ENCODE results near the gene CAPN12. TPM values are rescaled to one million over a fixed set of nuclear protein-coding genes. Genes with fewer than 3 reads are reported as not detected.

CAPN12 gene
- polyA plus RNA-seq, 3 donors: 1.8 TPM; not detected in 2

DNA sequence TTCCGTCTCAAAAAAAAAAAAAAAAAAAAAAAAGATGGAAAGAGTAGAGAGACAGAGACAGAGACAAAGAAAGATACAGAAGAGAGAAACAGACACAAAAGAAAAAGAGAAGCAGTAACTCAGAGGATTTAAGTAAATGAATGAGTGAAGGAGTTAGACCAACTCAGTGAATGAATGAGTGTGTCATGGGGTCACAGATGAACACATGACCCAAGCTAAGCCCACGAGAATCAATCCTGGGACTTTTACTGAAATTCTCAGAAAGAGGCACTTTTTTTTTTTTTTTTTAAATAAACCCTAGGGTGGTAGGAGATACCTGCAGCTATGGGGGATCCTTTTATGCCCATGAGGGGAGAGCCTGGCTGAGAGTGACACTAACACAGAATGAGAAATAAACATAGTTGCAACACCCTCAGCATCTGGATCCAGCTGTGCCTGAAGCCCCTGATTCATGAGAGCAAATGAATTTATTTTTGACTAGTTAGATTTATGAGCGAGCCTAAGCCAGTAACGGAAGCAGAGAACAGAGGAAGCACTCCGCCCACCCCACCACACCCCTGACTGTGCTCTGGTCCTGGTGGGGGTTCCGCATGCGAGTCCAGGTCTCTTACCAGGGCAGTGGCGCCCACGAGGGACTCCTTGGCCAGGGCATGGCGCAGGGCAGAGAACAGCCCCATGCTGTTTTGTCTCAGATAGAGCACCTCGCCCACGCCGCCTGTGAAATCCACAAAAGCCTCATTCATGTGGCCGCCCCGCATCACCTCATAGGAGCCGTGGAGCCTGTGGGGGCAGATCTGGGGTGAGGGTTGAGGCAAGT lies 4.6 kb downstream of the CAPN12 start:
- H3K4me3 ChIP-seq (replicated peaks in 1 of 3; ENCODE audit: low read depth in 2 of 3, low read length in 3 of 3): no peak overlapping the region
- no peak overlapping the region for H3K9ac ChIP-seq (ENCODE audit: insufficient read depth, low read length, poor library complexity, severe bottlenecking)
- H3K36me3 ChIP-seq (replicated peaks in 1 of 2; ENCODE audit: control insufficient read depth in 1 of 2, insufficient read depth in 2 of 2, low read length in 2 of 2): no peaks in the 10 kb centered on the region
- intact Hi-C loops (cut with micrococcal nuclease): loop anchor here in 1 of 2 donors (10.0 kb wide), 1 partner anchor 185 kb away; no protein-coding TSS in a partner anchor
- Mint-ChIP-seq H3K27me3 (ENCODE audit: low read depth in 3 of 3) (peaks cover 15 to 30% (median 15%) of the 10 kb centered on the region in 3 donors), H3K27ac (no peak overlapping the region), H3K4me1 (peaks cover 26% of the 10 kb centered on the region), H3K4me3 (no peak overlapping the region), H3K36me3 (peaks cover 0 to 3% of the 10 kb centered on the region in 2 donors), H3K9me3 (peaks cover 0 to 5% (median 1%) of the 10 kb centered on the region in 7 donors)
- peaks cover 0 to 13% of the 10 kb centered on the region in 2 donors for H3K27me3 ChIP-seq (ENCODE audit: control insufficient read depth in 2 of 2, insufficient read depth in 2 of 2, low read length in 2 of 2)
- no peak overlapping the region for H3K4me2 ChIP-seq (replicated peaks; ENCODE audit: extremely low read depth, low read length, poor library complexity, severe bottlenecking)
- H3K79me2 ChIP-seq (ENCODE audit: insufficient read depth, low read length): no peaks in the 10 kb centered on the region
- no peak for TF ChIP-seq CTCF (IDR thresholded peaks at IDR 0.05)
- no peak overlapping the region for H2AFZ ChIP-seq (ENCODE audit: insufficient read depth, low read depth, low read length, poor library complexity, severe bottlenecking)
- 89% methylated on average over 10 of the region's 16 CpGs for WGBS (ENCODE audit: insufficient coverage)
- peaks cover 22 to 34% of the 10 kb centered on the region in 2 donors for H3K4me1 ChIP-seq (ENCODE audit: control insufficient read depth in 1 of 2, insufficient read depth in 2 of 2, low read length in 2 of 2)
- H4K20me1 ChIP-seq (ENCODE audit: insufficient read depth, low read length): no peaks in the 10 kb centered on the region
- no peak overlapping the region for H3K27ac ChIP-seq (ENCODE audit: low read depth in 1 of 2, low read length in 2 of 2)
- DNase-seq: no peak
- no peaks in the 10 kb centered on the region for H3K9me3 ChIP-seq (replicated peaks in 1 of 2; ENCODE audit: control insufficient read depth in 1 of 2, insufficient read depth in 1 of 2, low read length in 2 of 2)

DNA sequence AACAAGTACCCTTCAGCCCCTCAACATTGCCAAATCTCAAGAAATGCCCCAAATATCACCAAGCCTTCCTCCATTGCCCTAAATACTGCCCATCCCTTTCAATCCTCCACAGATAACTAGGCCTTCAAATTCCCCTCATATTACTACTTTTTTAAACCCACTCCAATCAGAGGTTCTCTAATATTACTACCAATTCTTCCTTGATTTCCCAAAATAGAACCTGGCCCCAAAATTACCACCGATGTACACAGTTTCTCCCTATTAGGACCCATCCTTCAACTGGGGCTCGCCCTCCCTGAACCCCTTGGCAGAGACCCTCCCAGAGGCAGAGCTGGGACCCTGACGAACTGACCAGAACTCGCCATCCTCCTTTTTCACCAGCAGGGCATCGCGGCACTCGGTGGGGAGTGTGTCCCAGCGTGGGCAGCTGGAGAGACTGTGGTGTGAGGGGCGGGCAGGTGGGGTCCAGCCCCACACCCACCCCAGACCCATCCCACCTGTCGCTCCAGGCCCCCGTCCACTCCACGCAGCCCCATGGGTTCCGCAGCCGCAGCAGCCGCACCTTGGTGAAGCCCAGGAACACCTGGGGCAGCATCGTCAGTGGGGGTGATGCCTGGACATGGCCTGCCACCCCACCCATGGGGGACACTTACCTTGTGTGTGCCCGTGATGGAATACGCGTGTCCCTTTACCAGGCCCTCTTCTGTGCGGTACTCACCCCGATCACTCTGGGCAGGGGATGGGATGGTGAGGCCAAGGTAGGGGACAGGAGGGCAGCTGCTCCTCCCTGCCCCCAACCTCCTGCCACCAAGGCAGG lies 6.1 kb downstream of the CAPN12 start:
- peak in 1 of 3 donors; percentile 2 for DNase-seq
- peaks cover 41% of the 10 kb centered on the region for H3K4me1 Mint-ChIP-seq
- Histone ChIP-seq H3K4me1 (ENCODE audit: control insufficient read depth in 1 of 2, insufficient read depth in 2 of 2, low read length in 2 of 2) (peaks cover 36 to 49% of the 10 kb centered on the region in 2 donors), H2AFZ (ENCODE audit: insufficient read depth, low read depth, low read length, poor library complexity, severe bottlenecking) (no peak overlapping the region), H3K4me2 (replicated peaks; ENCODE audit: extremely low read depth, low read length, poor library complexity, severe bottlenecking) (no peak overlapping the region), H3K79me2 (ENCODE audit: insufficient read depth, low read length) (no peaks in the 10 kb centered on the region), H4K20me1 (ENCODE audit: insufficient read depth, low read length) (no peaks in the 10 kb centered on the region), H3K36me3 (replicated peaks in 1 of 2; ENCODE audit: control insufficient read depth in 1 of 2, insufficient read depth in 2 of 2, low read length in 2 of 2) (no peaks in the 10 kb centered on the region), H3K9ac (ENCODE audit: insufficient read depth, low read length, poor library complexity, severe bottlenecking) (no peak overlapping the region), H3K4me3 (replicated peaks in 1 of 3; ENCODE audit: low read depth in 2 of 3, low read length in 3 of 3) (no peak overlapping the region), H3K9me3 (replicated peaks in 1 of 2; ENCODE audit: control insufficient read depth in 1 of 2, insufficient read depth in 1 of 2, low read length in 2 of 2) (no peaks in the 10 kb centered on the region), H3K27ac (ENCODE audit: low read depth in 1 of 2, low read length in 2 of 2) (no peak overlapping the region), H3K27me3 (ENCODE audit: control insufficient read depth in 2 of 2, insufficient read depth in 2 of 2, low read length in 2 of 2) (peaks cover 0 to 13% of the 10 kb centered on the region in 2 donors)
- no peak for TF ChIP-seq CTCF (IDR thresholded peaks at IDR 0.05)
- H3K36me3 Mint-ChIP-seq: peaks cover 0 to 3% of the 10 kb centered on the region in 2 donors
- peaks cover 0 to 5% (median 1%) of the 10 kb centered on the region in 7 donors for H3K9me3 Mint-ChIP-seq
- intact Hi-C loops (cut with micrococcal nuclease): loop anchor here in 1 of 2 donors (10.0 kb wide), 1 partner anchor 187 kb away; no protein-coding TSS in a partner anchor
- WGBS (ENCODE audit: insufficient coverage): 100% methylated on average over 7 of the region's 21 CpGs
- H3K4me3 Mint-ChIP-seq: peak overlapping the region; percentile 44 to 81
- H3K27ac Mint-ChIP-seq: peak overlapping the region in 3 of 7 donors; percentile 3 to 61 (median 31)
- H3K27me3 Mint-ChIP-seq (ENCODE audit: low read depth in 3 of 3): peaks cover 15 to 30% (median 19%) of the 10 kb centered on the region in 3 donors
